ENCODE data around the gene ERVW-1. TPM values are rescaled to one million over a fixed set of nuclear protein-coding genes. Genes with fewer than 3 reads are reported as not detected.

ERVW-1 gene
- total and polyA plus RNA-seq, 2 of the 13 experiments (the other 11 are each of a cell fraction or from before 2014, with no cell fraction given) = not detected

GRCh38 chr7:92503767-92504166 is 26.0 kb upstream of the ERVW-1 start:
- no peaks in the 10 kb centered on the region for H3K9me3 ChIP-seq (ENCODE audit: low read length)
- peaks cover 9% of the 10 kb centered on the region for H3K4me1 ChIP-seq (ENCODE audit: insufficient read depth, low read length)
- ATAC-seq = no peak
- ChIA-PET POLR2A (no interaction called here), CTCF (ENCODE audit: low intra/inter-chr PET ratio, low total read pairs) (no interaction called here)
- no peak for DNase-seq (ENCODE audit: low spot score)
- no peaks in the 10 kb centered on the region for H3K79me2 ChIP-seq (ENCODE audit: insufficient read depth, low read length)
- TF ChIP-seq MAZ (IDR thresholded peaks at IDR 0.05; ENCODE audit: borderline replicate concordance, low read depth, low read length) (no peak), MAZ (CRISPR knock-in tag; IDR thresholded peaks at IDR 0.05; ENCODE audit: low read depth) (no peak), SMC3 (IDR thresholded peaks at IDR 0.05; ENCODE audit: low read length) (no peak), ISL2 (CRISPR knock-in tag; IDR thresholded peaks at IDR 0.05) (no peak), ZNF703 (CRISPR knock-in tag; IDR thresholded peaks at IDR 0.05; ENCODE audit: borderline replicate concordance) (no peak)
- no peak overlapping the region for H3K27ac ChIP-seq (ENCODE audit: extremely low read length, insufficient read depth, low read length)
- H3K9ac ChIP-seq (ENCODE audit: insufficient read depth, low read depth, low read length) = no peak overlapping the region
- BruUV-seq (replicated peaks) = no TSS peak
- no peaks in the 10 kb centered on the region for H4K20me1 ChIP-seq (ENCODE audit: insufficient read depth, low read length)
- H3K27me3 ChIP-seq (ENCODE audit: control insufficient read depth in 1 of 2, insufficient read depth in 2 of 2, low read length in 2 of 2) = no peaks in the 10 kb centered on the region
- H3K4me3 ChIP-seq (replicated peaks in 1 of 3; ENCODE audit: insufficient read depth in 1 of 3, low read depth in 2 of 3, low read length in 3 of 3) = no peak overlapping the region
- no peak overlapping the region for H3K4me2 ChIP-seq (ENCODE audit: low read depth, low read length)
- H2AFZ ChIP-seq (ENCODE audit: low read length) = no peak overlapping the region
- H3K36me3 ChIP-seq (replicated peaks in 1 of 2; ENCODE audit: control insufficient read depth in 1 of 2, insufficient read depth in 2 of 2, low read length in 2 of 2) = peaks cover 3 to 13% of the 10 kb centered on the region in 2 experiments; a peak in 3 of 5 replicates
- in situ Hi-C loops (cut with HindIII; ENCODE audit: extremely low pct_ligation_motif_present, low pct_unique_long_range_greater_than_20kb) = no loop called here
- intact Hi-C loops (cut with micrococcal nuclease; ENCODE audit: unreplicated experiment) = loop anchor here (1.0 kb wide), 1 partner anchor 83 kb away; no protein-coding TSS in a partner anchor
- FAIRE-seq = no peak
- 97% methylated on average over 2 of the region's 2 CpGs for WGBS (ENCODE audit: low lambda C conversion rate)

GRCh38 chr7:92498557-92498956 is 20.8 kb upstream of the ERVW-1 start:
- H4K20me1 ChIP-seq (ENCODE audit: insufficient read depth, low read length) = no peaks in the 10 kb centered on the region
- DNase-seq (ENCODE audit: low spot score) (no peak), FAIRE-seq (no peak), ATAC-seq (no peak)
- no TSS peak for BruUV-seq (replicated peaks)
- no peak overlapping the region for H2AFZ ChIP-seq (ENCODE audit: low read length)
- H3K27ac ChIP-seq (ENCODE audit: extremely low read length, insufficient read depth, low read length) = no peak overlapping the region
- H3K79me2 ChIP-seq (ENCODE audit: insufficient read depth, low read length) = no peaks in the 10 kb centered on the region
- H3K9ac ChIP-seq (ENCODE audit: insufficient read depth, low read depth, low read length) = no peak overlapping the region
- ChIA-PET POLR2A (interaction anchor here (1.1 kb wide), 1 partner anchor 30 kb away, joined by 4 read pairs; the partner anchor contains the start of genes PEX1 and RBM48), CTCF (ENCODE audit: low intra/inter-chr PET ratio, low total read pairs) (no interaction called here)
- WGBS (ENCODE audit: low lambda C conversion rate) = 84% methylated on average over 2 of the region's 2 CpGs
- H3K9me3 ChIP-seq (ENCODE audit: low read length) = no peaks in the 10 kb centered on the region
- H3K4me2 ChIP-seq (ENCODE audit: low read depth, low read length) = no peak overlapping the region
- no peak overlapping the region for H3K4me3 ChIP-seq (replicated peaks in 1 of 3; ENCODE audit: insufficient read depth in 1 of 3, low read depth in 2 of 3, low read length in 3 of 3)
- H3K4me1 ChIP-seq (ENCODE audit: insufficient read depth, low read length) = no peaks in the 10 kb centered on the region
- H3K36me3 ChIP-seq (replicated peaks in 1 of 2; ENCODE audit: control insufficient read depth in 1 of 2, insufficient read depth in 2 of 2, low read length in 2 of 2) = peaks cover 4 to 24% of the 10 kb centered on the region in 2 experiments; a peak in 4 of 5 replicates
- H3K27me3 ChIP-seq (ENCODE audit: control insufficient read depth in 1 of 2, insufficient read depth in 2 of 2, low read length in 2 of 2) = no peaks in the 10 kb centered on the region
- in situ Hi-C loops (cut with HindIII; ENCODE audit: extremely low pct_ligation_motif_present, low pct_unique_long_range_greater_than_20kb) (no loop called here), intact Hi-C loops (cut with micrococcal nuclease; ENCODE audit: unreplicated experiment) (no loop called here)
- TF ChIP-seq ZNF670 (CRISPR knock-in tag; IDR thresholded peaks at IDR 0.05; ENCODE audit: borderline replicate concordance) (no peak), ONECUT2 (CRISPR knock-in tag; IDR thresholded peaks at IDR 0.05) (no peak), ZNF431 (CRISPR knock-in tag; IDR thresholded peaks at IDR 0.05; ENCODE audit: borderline replicate concordance, low read depth) (no peak), CENPBD1 (CRISPR knock-in tag; IDR thresholded peaks at IDR 0.05; ENCODE audit: borderline replicate concordance, low read depth) (no peak), ZNF446 (CRISPR knock-in tag; IDR thresholded peaks at IDR 0.05) (no peak), SCMH1 (CRISPR knock-in tag; IDR thresholded peaks at IDR 0.05; ENCODE audit: borderline replicate concordance) (no peak), MATR3 (CRISPR knock-in tag; IDR thresholded peaks at IDR 0.05) (no peak), HIVEP1 (CRISPR knock-in tag; IDR thresholded peaks at IDR 0.05) (no peak), JUND (CRISPR knock-in tag; IDR thresholded peaks at IDR 0.05) (no peak), ZNF567 (CRISPR knock-in tag; IDR thresholded peaks at IDR 0.05; ENCODE audit: borderline replicate concordance) (no peak), IKZF1 (IDR thresholded peaks at IDR 0.05) (no peak)
- TF ChIP-seq, protein P1, sequence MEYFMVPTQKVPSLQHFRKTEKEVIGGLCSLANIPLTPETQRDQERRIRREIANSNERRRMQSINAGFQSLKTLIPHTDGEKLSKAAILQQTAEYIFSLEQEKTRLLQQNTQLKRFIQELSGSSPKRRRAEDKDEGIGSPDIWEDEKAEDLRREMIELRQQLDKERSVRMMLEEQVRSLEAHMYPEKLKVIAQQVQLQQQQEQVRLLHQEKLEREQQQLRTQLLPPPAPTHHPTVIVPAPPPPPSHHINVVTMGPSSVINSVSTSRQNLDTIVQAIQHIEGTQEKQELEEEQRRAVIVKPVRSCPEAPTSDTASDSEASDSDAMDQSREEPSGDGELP (IDR thresholded peaks at IDR 0.05; ENCODE audit: borderline replicate concordance, low read depth) = no peak
- TF ChIP-seq, protein P2, sequence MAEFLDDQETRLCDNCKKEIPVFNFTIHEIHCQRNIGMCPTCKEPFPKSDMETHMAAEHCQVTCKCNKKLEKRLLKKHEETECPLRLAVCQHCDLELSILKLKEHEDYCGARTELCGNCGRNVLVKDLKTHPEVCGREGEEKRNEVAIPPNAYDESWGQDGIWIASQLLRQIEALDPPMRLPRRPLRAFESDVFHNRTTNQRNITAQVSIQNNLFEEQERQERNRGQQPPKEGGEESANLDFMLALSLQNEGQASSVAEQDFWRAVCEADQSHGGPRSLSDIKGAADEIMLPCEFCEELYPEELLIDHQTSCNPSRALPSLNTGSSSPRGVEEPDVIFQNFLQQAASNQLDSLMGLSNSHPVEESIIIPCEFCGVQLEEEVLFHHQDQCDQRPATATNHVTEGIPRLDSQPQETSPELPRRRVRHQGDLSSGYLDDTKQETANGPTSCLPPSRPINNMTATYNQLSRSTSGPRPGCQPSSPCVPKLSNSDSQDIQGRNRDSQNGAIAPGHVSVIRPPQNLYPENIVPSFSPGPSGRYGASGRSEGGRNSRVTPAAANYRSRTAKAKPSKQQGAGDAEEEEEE (CRISPR knock-in tag; IDR thresholded peaks at IDR 0.05; ENCODE audit: borderline replicate concordance) = no peak
